HCT116 (cell line): ENCODE measurements around the gene FAM110C.

Source experiments
- CEBPB ChIP-seq: IDR thresholded peaks from 2 replicates; pipeline ENCODE4 v1.6.1; 2012; ENCODE audit warnings: low read depth
- CTCF ChIP-seq, 3 experiments: fragments of 200-600 bp in 1 of 3; sonication (generic) in 1 of 3; IDR thresholded peaks in 2 of 3; conservative IDR thresholded peaks in 1 of 3; 2 replicates each; pipeline ENCODE4 v1.5.1; 2012 to 2017; ENCODE audit warnings: low read depth in 2 of 3, low read length in 2 of 3, antibody characterized with exemption in 1 of 3, borderline replicate concordance in 1 of 3, control low read depth in 1 of 3, mild to moderate bottlenecking in 1 of 3, mixed read lengths in 1 of 3, mixed run types in 1 of 3, moderate library complexity in 1 of 3; ENCODE audit not compliant: insufficient read depth in 1 of 3
- EZH2 ChIP-seq: fragments of 200-600 bp; sonication (generic); IDR thresholded peaks from 2 replicates; pipeline ENCODE4 v1.6.1; 2017; ENCODE audit warnings: antibody characterized with exemption, mixed run types
- EZH2phosphoT487 ChIP-seq: fragments of 200-600 bp; IDR thresholded peaks from 2 replicates; pipeline ENCODE4 v1.6.1; 2018; ENCODE audit warnings: antibody characterized with exemption, borderline replicate concordance
- JUND ChIP-seq: IDR thresholded peaks from 2 replicates; pipeline ENCODE4 v1.6.1; 2012
- POLR2A ChIP-seq: IDR thresholded peaks from 2 replicates; pipeline ENCODE4 v1.7.0; 2011; ENCODE audit warnings: borderline replicate concordance; ENCODE audit not compliant: insufficient read depth, insufficient read length; ENCODE audit errors: extremely low read depth
- POLR2AphosphoS5 ChIP-seq: IDR thresholded peaks from 2 replicates; pipeline ENCODE4 v1.6.1; 2011; ENCODE audit warnings: mild to moderate bottlenecking, low read depth, low read length, moderate library complexity
- RAD21 ChIP-seq: IDR thresholded peaks from 2 replicates; pipeline ENCODE4 v1.6.1; 2012; ENCODE audit warnings: low read depth, mild to moderate bottlenecking
- SIN3A ChIP-seq: IDR thresholded peaks from 2 replicates; pipeline ENCODE4 v1.6.1; 2012; ENCODE audit warnings: low read depth
- YY1 ChIP-seq: IDR thresholded peaks from 2 replicates; pipeline ENCODE4 v1.6.1; 2011; ENCODE audit warnings: low read length, low read depth, moderate library complexity, mild to moderate bottlenecking; ENCODE audit not compliant: insufficient replicate concordance; ENCODE audit errors: extremely low read depth
- ZFX ChIP-seq: fragments of 450-650 bp; IDR thresholded peaks from 2 replicates; pipeline ENCODE4 v1.6.1; 2017
- ZNF274 ChIP-seq: fragments of 200-500 bp; sonication (Bioruptor generic); IDR thresholded peaks from 2 replicates; pipeline ENCODE4 v1.6.1; 2014; ENCODE audit warnings: mild to moderate bottlenecking, low read depth, low read length, inconsistent platforms
- TF ChIP-seq, protein P1 (sequence below): IDR thresholded peaks from 2 replicates; pipeline ENCODE4 v1.6.1; 2012; ENCODE audit warnings: low read depth
- TF ChIP-seq, protein P2 (sequence below): IDR thresholded peaks from 2 replicates; pipeline ENCODE4 v1.6.1; 2012

DNA sequence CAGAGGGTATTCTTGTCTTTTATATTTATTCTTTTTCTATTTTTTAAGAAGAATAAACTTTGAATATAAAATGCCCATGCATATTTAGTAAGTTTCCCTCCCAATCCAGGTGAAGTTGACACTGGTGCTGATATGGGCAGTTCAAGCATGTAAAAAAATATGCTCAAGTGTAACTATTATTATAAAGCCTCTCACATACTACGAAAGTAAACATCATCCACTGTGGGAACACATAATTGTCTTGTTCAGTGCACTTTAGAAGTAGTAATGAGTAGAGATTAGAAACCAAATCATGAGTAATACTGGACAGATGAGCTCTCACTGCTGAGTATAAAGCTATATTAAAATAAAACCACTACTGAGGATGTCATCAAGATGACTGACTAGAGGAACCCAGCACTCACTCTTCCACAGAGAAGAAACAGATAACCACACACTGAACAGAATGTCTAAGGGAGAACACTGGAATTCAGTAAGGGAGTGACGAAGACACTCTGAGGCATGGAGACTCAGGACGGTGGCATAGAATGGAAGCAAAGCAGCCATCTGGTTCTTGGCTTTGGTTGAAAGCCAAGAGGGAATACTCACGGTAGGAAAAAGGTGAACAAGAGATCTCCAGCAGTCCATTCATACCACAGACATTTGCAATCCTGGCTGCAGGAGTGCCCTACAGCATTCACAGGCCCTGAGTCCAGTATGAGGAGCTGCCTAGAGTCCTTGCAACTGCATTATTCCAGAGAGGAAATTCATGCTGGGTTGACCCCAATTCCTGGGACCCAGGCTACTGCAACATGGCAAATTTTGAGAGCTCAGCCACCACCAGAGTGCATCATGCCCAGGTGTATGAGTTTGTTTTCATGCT, 9.5 kb upstream of the FAM110C start:
- TF ChIP-seq, protein P1, sequence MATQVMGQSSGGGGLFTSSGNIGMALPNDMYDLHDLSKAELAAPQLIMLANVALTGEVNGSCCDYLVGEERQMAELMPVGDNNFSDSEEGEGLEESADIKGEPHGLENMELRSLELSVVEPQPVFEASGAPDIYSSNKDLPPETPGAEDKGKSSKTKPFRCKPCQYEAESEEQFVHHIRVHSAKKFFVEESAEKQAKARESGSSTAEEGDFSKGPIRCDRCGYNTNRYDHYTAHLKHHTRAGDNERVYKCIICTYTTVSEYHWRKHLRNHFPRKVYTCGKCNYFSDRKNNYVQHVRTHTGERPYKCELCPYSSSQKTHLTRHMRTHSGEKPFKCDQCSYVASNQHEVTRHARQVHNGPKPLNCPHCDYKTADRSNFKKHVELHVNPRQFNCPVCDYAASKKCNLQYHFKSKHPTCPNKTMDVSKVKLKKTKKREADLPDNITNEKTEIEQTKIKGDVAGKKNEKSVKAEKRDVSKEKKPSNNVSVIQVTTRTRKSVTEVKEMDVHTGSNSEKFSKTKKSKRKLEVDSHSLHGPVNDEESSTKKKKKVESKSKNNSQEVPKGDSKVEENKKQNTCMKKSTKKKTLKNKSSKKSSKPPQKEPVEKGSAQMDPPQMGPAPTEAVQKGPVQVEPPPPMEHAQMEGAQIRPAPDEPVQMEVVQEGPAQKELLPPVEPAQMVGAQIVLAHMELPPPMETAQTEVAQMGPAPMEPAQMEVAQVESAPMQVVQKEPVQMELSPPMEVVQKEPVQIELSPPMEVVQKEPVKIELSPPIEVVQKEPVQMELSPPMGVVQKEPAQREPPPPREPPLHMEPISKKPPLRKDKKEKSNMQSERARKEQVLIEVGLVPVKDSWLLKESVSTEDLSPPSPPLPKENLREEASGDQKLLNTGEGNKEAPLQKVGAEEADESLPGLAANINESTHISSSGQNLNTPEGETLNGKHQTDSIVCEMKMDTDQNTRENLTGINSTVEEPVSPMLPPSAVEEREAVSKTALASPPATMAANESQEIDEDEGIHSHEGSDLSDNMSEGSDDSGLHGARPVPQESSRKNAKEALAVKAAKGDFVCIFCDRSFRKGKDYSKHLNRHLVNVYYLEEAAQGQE, result no peak
- TF ChIP-seq CTCF (IDR thresholded peaks at IDR 0.05 in 2 of 3, conservative IDR thresholded peaks at IDR 0.05 in 1 of 3; ENCODE audit: borderline replicate concordance in 1 of 3, insufficient read depth in 1 of 3, low read depth in 2 of 3, low read length in 2 of 3), result no peak
- TF ChIP-seq ZNF274, result no peak
- TF ChIP-seq POLR2A, result no peak
- TF ChIP-seq JUND, result no peak
- TF ChIP-seq EZH2, result no peak
- no peak for TF ChIP-seq EZH2phosphoT487
- TF ChIP-seq POLR2AphosphoS5, result no peak
- TF ChIP-seq ZFX, result no peak
- TF ChIP-seq RAD21, result no peak
- TF ChIP-seq, protein P2, sequence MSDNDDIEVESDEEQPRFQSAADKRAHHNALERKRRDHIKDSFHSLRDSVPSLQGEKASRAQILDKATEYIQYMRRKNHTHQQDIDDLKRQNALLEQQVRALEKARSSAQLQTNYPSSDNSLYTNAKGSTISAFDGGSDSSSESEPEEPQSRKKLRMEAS, result no peak
- no peak for TF ChIP-seq YY1
- no peak for TF ChIP-seq SIN3A
- TF ChIP-seq CEBPB, result no peak
